IMR-90 (cell line): ENCODE measurements around the gene SAMHD1. TPM values are rescaled to one million over a fixed set of nuclear protein-coding genes. Genes with fewer than 3 reads are reported as not detected.

Source experiments
- ATAC-seq: fragments of 200-7000 bp; cut with Tn5 transposase; 2 replicates; pipeline ENCODE4 v1.9.1; 2020; ENCODE audit warnings: low read depth, mild to moderate bottlenecking, moderate library complexity
- BruUV-seq: library from RNA; stranded (reverse); fragments of 400-500 nt; replicated peaks from 2 replicates; lab custom pipeline; 2021; lab: Mats Ljungman, UMichigan
- CTCF ChIA-PET: fragments of 300-600 bp; formaldehyde crosslinking; extraction: SDS; loops from one replicate; lab custom pipeline; 2021; ENCODE audit warnings: antibody characterized with exemption; lab: Yijun Ruan, JAX
- POLR2A ChIA-PET: fragments of 300-600 bp; sonication (Branson Sonifier 250); formaldehyde crosslinking; loops from one replicate; lab custom pipeline; 2022; ENCODE audit warnings: antibody characterized with exemption; ENCODE audit not compliant: unreplicated experiment; lab: Charles Lee
- DNase-seq: peaks from one replicate; pipeline ENCODE4 v3.0.0; 2013
- H2AFZ ChIP-seq: replicated peaks from 2 replicates; pipeline ENCODE3; 2013; ENCODE audit warnings: low read length, mild to moderate bottlenecking; ENCODE audit not compliant: poor library complexity
- H2AK5ac ChIP-seq: 2 replicates; pipeline ENCODE4 v1.6.1; 2013; ENCODE audit warnings: low read depth, low read length, inconsistent platforms
- H2AK9ac ChIP-seq: replicated peaks from 2 replicates; pipeline ENCODE3; 2013; ENCODE audit warnings: mild to moderate bottlenecking, low read depth, low read length, moderate library complexity; ENCODE audit not compliant: poor library complexity
- H2BK120ac ChIP-seq: 2 replicates; pipeline ENCODE4 v1.6.1; 2013; ENCODE audit warnings: low read depth, low read length, inconsistent platforms
- H2BK15ac ChIP-seq: 3 replicates; pipeline ENCODE4 v1.6.1; 2013; ENCODE audit warnings: low read depth, low read length, inconsistent platforms
- H2BK20ac ChIP-seq: 2 replicates; pipeline ENCODE4 v1.6.1; 2013; ENCODE audit warnings: low read depth, mild to moderate bottlenecking, inconsistent platforms, low read length, moderate library complexity
- H2BK5ac ChIP-seq: 2 replicates; pipeline ENCODE4 v1.6.1; 2013; ENCODE audit warnings: mild to moderate bottlenecking, low read depth, low read length, inconsistent platforms; ENCODE audit not compliant: poor library complexity, severe bottlenecking
- H3K14ac ChIP-seq: replicated peaks from 2 replicates; pipeline ENCODE4 v1.6.1; 2013; ENCODE audit warnings: low read depth, low read length, inconsistent platforms
- H3K18ac ChIP-seq: 2 replicates; pipeline ENCODE4 v1.6.1; 2013; ENCODE audit warnings: low read depth, low read length, control low read depth
- H3K23ac ChIP-seq: 2 replicates; pipeline ENCODE4 v1.6.1; 2013; ENCODE audit warnings: low read depth, low read length, inconsistent platforms
- H3K27ac ChIP-seq: 2 replicates; pipeline ENCODE4 v1.5.1; 2013; ENCODE audit warnings: mild to moderate bottlenecking, control low read depth, low read length; ENCODE audit not compliant: insufficient read depth
- H3K27me3 ChIP-seq: 2 replicates; pipeline ENCODE4 v1.6.1; 2013; ENCODE audit warnings: low read length; ENCODE audit not compliant: control insufficient read depth, insufficient read depth
- H3K36me3 ChIP-seq: 2 replicates; pipeline ENCODE4 v1.6.1; 2013; ENCODE audit warnings: low read length, mixed read lengths; ENCODE audit not compliant: control insufficient read depth, insufficient read depth
- H3K4ac ChIP-seq: 2 replicates; pipeline ENCODE4 v1.6.1; 2013; ENCODE audit warnings: low read depth, low read length, inconsistent platforms
- H3K4me1 ChIP-seq: 2 replicates; pipeline ENCODE4 v1.6.1; 2013; ENCODE audit warnings: low read length, mixed read lengths; ENCODE audit not compliant: control insufficient read depth, insufficient read depth
- H3K4me2 ChIP-seq: 2 replicates; pipeline ENCODE4 v1.6.1; 2013; ENCODE audit warnings: low read depth, mild to moderate bottlenecking, control low read depth, low read length, moderate library complexity
- H3K4me3 ChIP-seq: 2 replicates; pipeline ENCODE4 v1.5.1; 2013; ENCODE audit warnings: low read depth, mild to moderate bottlenecking, control low read depth, low read length, moderate library complexity; ENCODE audit not compliant: insufficient read depth
- H3K56ac ChIP-seq: 2 replicates; pipeline ENCODE4 v1.6.1; 2013; ENCODE audit warnings: low read length, inconsistent platforms; ENCODE audit not compliant: insufficient read depth; ENCODE audit errors: extremely low read depth
- H3K79me1 ChIP-seq, 2 experiments: 2 replicates each; pipeline ENCODE4 v1.6.1; 2013; ENCODE audit warnings: low read length in 2 of 2, inconsistent platforms in 1 of 2, low read depth in 1 of 2
- H3K9ac ChIP-seq: 2 replicates; pipeline ENCODE4 v1.6.1; 2013; ENCODE audit warnings: low read depth, low read length, control low read depth
- H3K9me1 ChIP-seq: 2 replicates; pipeline ENCODE4 v1.6.1; 2013; ENCODE audit warnings: low read length, inconsistent platforms; ENCODE audit not compliant: insufficient read depth
- H3K9me3 ChIP-seq: 2 replicates; pipeline ENCODE4 v1.6.1; 2013; ENCODE audit warnings: low read length; ENCODE audit not compliant: control insufficient read depth, insufficient read depth
- H4K20me1 ChIP-seq: 2 replicates; pipeline ENCODE4 v1.6.1; 2013; ENCODE audit warnings: low read length, inconsistent platforms; ENCODE audit not compliant: insufficient read depth
- H4K5ac ChIP-seq: 2 replicates; pipeline ENCODE4 v1.6.1; 2013; ENCODE audit warnings: mild to moderate bottlenecking, low read depth, low read length, control low read depth
- H4K8ac ChIP-seq, 2 experiments: 2 replicates each; pipeline ENCODE4 v1.6.1; 2013; ENCODE audit warnings: low read depth in 2 of 2, low read length in 2 of 2, control low read depth in 1 of 2, inconsistent platforms in 1 of 2
- H4K91ac ChIP-seq: 2 replicates; pipeline ENCODE4 v1.6.1; 2013; ENCODE audit warnings: low read depth, low read length, inconsistent platforms; ENCODE audit not compliant: insufficient read depth
- BHLHE40 ChIP-seq: fragments of 150-350 bp; IDR thresholded peaks from 2 replicates; pipeline ENCODE4 v1.6.1; 2016; ENCODE audit warnings: mild to moderate bottlenecking, low read depth, low read length
- CEBPB ChIP-seq: IDR thresholded peaks from 2 replicates; pipeline ENCODE4 v1.6.1; 2012; ENCODE audit warnings: low read depth, low read length, improper control_type of control experiment
- ELK1 ChIP-seq: fragments of 150-350 bp; IDR thresholded peaks from 2 replicates; pipeline ENCODE4 v1.6.1; 2016; ENCODE audit warnings: low read depth, mild to moderate bottlenecking, low read length, moderate library complexity, borderline replicate concordance
- FOS ChIP-seq: fragments of 150-350 bp; IDR thresholded peaks from 2 replicates; pipeline ENCODE4 v1.6.1; 2016; ENCODE audit warnings: low read depth, low read length
- MAFK ChIP-seq: IDR thresholded peaks from 2 replicates; pipeline ENCODE4 v1.6.1; 2012; ENCODE audit warnings: low read depth, low read length, improper control_type of control experiment
- MAZ ChIP-seq: IDR thresholded peaks from 2 replicates; pipeline ENCODE4 v1.6.1; 2012; ENCODE audit warnings: low read depth, mild to moderate bottlenecking, low read length, improper control_type of control experiment, moderate library complexity, borderline replicate concordance
- MXI1 ChIP-seq: IDR thresholded peaks from 2 replicates; pipeline ENCODE4 v1.6.1; 2012; ENCODE audit warnings: low read depth, mild to moderate bottlenecking, low read length, moderate library complexity, borderline replicate concordance
- NFE2L2 ChIP-seq: fragments of 150-350 bp; IDR thresholded peaks from 2 replicates; pipeline ENCODE4 v1.6.1; 2016; ENCODE audit warnings: low read depth, mild to moderate bottlenecking, low read length
- POLR2A ChIP-seq: IDR thresholded peaks from 2 replicates; pipeline ENCODE4 v1.6.1; 2012; ENCODE audit warnings: mild to moderate bottlenecking, low read depth, low read length
- RAD21 ChIP-seq: IDR thresholded peaks from 2 replicates; pipeline ENCODE4 v1.6.1; 2012; ENCODE audit warnings: low read length, improper control_type of control experiment
- RCOR1 ChIP-seq: IDR thresholded peaks from 2 replicates; pipeline ENCODE4 v1.6.1; 2012; ENCODE audit warnings: mild to moderate bottlenecking, low read length, improper control_type of control experiment; ENCODE audit not compliant: insufficient replicate concordance
- RFX5 ChIP-seq: IDR thresholded peaks from 2 replicates; pipeline ENCODE4 v1.8.0; 2012; ENCODE audit warnings: low read depth, mild to moderate bottlenecking, low read length, moderate library complexity
- SMC3 ChIP-seq: fragments of 150-350 bp; IDR thresholded peaks from 2 replicates; pipeline ENCODE4 v1.6.1; 2016; ENCODE audit warnings: low read depth, mild to moderate bottlenecking, antibody characterized with exemption, low read length, moderate library complexity
- USF2 ChIP-seq: fragments of 150-350 bp; IDR thresholded peaks from 2 replicates; pipeline ENCODE4 v1.6.1; 2017; ENCODE audit warnings: mild to moderate bottlenecking, antibody characterized with exemption, low read length, low read depth
- WGBS, 2 experiments: methylation state at CpG; one replicate each; pipeline versions ENCODE4 v1.1.5 to v1.1.7; 2013; ENCODE audit warnings: missing lambda C conversion rate in 2 of 2; ENCODE audit not compliant: insufficient read length in 1 of 2; ENCODE audit errors: extremely low coverage in 2 of 2; 5-methylcytosine and 5-hydroxymethylcytosine counted together
- dilution Hi-C: fragments of 300-500 bp; cut with HindIII; formaldehyde crosslinking; loops from one replicate; pipeline ENCODE4 v1.14.3; 2018; ENCODE audit warnings: low sequenced_read_pairs; ENCODE audit not compliant: unreplicated experiment
- in situ Hi-C: fragments of 300-500 bp; cut with MboI; formaldehyde crosslinking; loops from 3 replicates; pipeline ENCODE4 v1.14.3; 2019; ENCODE audit warnings: low sequenced_read_pairs, inconsistent platforms, mixed read lengths
- intact Hi-C: fragments of 100-400 bp; cut with micrococcal nuclease; formaldehyde crosslinking; loops from 2 replicates; pipeline ENCODE4 v1.10.0; 2022
- polyA plus RNA-seq, 3 experiments: library from polyadenylated mRNA; depleted of rRNA; stranded (reverse); fragments of >200 nt; gene quantifications; 2 replicates each; pipeline ENCODE4 v1.2.3, GENCODE V29; 2012; ENCODE audit warnings: low replicate concordance in 1 of 3
- total RNA-seq: library from RNA; depleted of rRNA; stranded (reverse); fragments of >200 nt; gene quantifications from 2 replicates; pipeline ENCODE4 v1.2.3, GENCODE V29; 2012
- TF ChIP-seq, protein P1 (sequence below): conservative IDR thresholded peaks from 2 replicates; pipeline ENCODE4 v1.5.1; 2012; ENCODE audit warnings: mild to moderate bottlenecking, low read depth, low read length, improper control_type of control experiment

The SAMHD1 gene
- total and polyA plus RNA-seq, 2 of the 4 experiments (the other 2 are of a cell fraction): 6.3 to 14.9 TPM

DNA sequence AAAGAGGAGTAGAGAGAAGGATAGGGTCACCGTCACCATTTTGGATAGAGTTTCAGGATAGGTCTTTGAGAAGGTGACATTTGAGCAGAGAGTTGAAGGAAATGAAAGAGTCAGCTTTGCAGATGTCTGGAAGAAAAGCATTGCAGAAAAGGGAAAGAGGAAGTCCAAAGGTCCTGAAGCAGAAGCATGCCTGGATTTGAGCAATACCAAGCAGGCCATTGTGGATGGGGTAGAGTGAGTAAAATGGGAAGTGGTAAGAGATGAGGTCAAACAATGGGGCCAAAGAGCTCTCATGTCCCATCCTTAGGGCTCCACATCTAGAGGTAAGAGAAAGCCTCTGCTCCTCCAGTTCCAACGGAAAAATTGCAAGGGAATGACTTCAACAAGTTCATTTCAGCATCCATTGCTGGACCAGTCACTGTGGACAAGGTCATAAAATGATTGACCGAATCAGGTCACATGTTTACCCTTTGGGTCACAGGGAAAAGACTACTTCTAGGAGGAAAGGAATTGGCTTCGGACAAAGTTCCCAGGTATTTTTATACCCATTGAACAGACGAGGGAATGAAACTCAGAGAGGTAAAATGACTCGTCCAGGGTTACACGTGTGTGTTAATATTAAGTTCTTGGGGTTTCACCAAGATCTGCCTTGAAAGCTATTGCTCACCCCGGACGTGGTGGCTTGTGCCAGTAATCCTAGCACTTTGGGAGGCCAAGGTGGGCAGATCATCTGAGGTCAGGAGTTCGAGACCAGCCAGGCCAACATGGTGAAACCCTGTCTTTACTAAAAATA is 6.6 kb upstream of the SAMHD1 start:
- DNase-seq (no peak), ATAC-seq (no peak)
- Histone ChIP-seq H2AK5ac (no peak overlapping the region), H3K27me3 (no peaks in the 10 kb centered on the region), H2BK120ac (no peak overlapping the region), H3K18ac (no peak overlapping the region), H4K20me1 (no peaks in the 10 kb centered on the region), H2BK20ac (no peak overlapping the region), H3K9me3 (peaks cover 4% of the 10 kb centered on the region), H4K8ac (no peak overlapping the region), H3K4me2 (no peak overlapping the region), H3K4me1 (peaks cover 2% of the 10 kb centered on the region; the same call in 1 of the 2 replicates), H3K4me3 (no peak overlapping the region), H3K36me3 (no peaks in the 10 kb centered on the region), H3K9me1 (no peaks in the 10 kb centered on the region), H3K23ac (no peak overlapping the region), H4K5ac (no peak overlapping the region; the same call in 1 of the 2 replicates), H4K91ac (no peak overlapping the region), H3K9ac (no peak overlapping the region), H3K79me1 (no peaks in the 10 kb centered on the region), H3K27ac (no peak overlapping the region), H2AFZ (no peak overlapping the region), H2AK9ac (no peak overlapping the region), H3K4ac (no peak overlapping the region), H2BK5ac (no peak overlapping the region), H3K56ac (no peak overlapping the region), H2BK15ac (no peak overlapping the region), H3K14ac (no peak overlapping the region)
- intact Hi-C loops (no loop called here), in situ Hi-C loops (no loop called here), dilution Hi-C loops (no loop called here)
- no TSS peak for BruUV-seq
- CTCF ChIA-PET: interaction anchor here (1.2 kb wide), 1 partner anchor 88 kb away, joined by 7 read pairs; no protein-coding TSS in a partner anchor
- WGBS, 2 experiments: 100% methylated on average over 1 of the region's 10 CpGs; no CpG with 5 or more reads in 1 of the 2 experiments
- POLR2A ChIA-PET: no interaction called here
- TF ChIP-seq FOS (no peak), BHLHE40 (no peak), SMC3 (no peak), MXI1 (no peak), CEBPB (no peak), RFX5 (no peak), POLR2A (no peak), RAD21 (no peak), USF2 (no peak), RCOR1 (no peak), ELK1 (no peak), MAFK (no peak), MAZ (no peak), NFE2L2 (no peak)
- TF ChIP-seq, protein P1, sequence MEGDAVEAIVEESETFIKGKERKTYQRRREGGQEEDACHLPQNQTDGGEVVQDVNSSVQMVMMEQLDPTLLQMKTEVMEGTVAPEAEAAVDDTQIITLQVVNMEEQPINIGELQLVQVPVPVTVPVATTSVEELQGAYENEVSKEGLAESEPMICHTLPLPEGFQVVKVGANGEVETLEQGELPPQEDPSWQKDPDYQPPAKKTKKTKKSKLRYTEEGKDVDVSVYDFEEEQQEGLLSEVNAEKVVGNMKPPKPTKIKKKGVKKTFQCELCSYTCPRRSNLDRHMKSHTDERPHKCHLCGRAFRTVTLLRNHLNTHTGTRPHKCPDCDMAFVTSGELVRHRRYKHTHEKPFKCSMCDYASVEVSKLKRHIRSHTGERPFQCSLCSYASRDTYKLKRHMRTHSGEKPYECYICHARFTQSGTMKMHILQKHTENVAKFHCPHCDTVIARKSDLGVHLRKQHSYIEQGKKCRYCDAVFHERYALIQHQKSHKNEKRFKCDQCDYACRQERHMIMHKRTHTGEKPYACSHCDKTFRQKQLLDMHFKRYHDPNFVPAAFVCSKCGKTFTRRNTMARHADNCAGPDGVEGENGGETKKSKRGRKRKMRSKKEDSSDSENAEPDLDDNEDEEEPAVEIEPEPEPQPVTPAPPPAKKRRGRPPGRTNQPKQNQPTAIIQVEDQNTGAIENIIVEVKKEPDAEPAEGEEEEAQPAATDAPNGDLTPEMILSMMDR: no peak
